BJ (cell line): ENCODE results near the gene FLNC. TPM values are rescaled to one million over a fixed set of nuclear protein-coding genes. Genes with fewer than 3 reads are reported as not detected.

Experiments
- CTCF ChIA-PET: fragments of 350-600 bp; formaldehyde crosslinking; extraction: SDS; loops from one replicate; lab custom pipeline; 2021; ENCODE audit warnings: antibody characterized with exemption, inconsistent platforms; lab: Yijun Ruan, JAX
- POLR2A ChIA-PET: fragments of 300-600 bp; sonication (Branson Sonifier 250); formaldehyde crosslinking; extraction: SDS; loops from one replicate; lab custom pipeline; 2021; ENCODE audit warnings: antibody characterized with exemption; lab: Charles Lee
- DNase-seq: peaks from one replicate; pipeline ENCODE4 v3.0.0-alpha.2; 2011; ENCODE audit warnings: low read depth
- H3K27me3 ChIP-seq: 2 replicates; pipeline ENCODE4 v1.6.0; 2011; ENCODE audit warnings: low read length; ENCODE audit not compliant: control insufficient read depth, insufficient read depth
- H3K36me3 ChIP-seq: 2 replicates; pipeline ENCODE4 v1.5.1; 2011; ENCODE audit warnings: low read length; ENCODE audit not compliant: control insufficient read depth, insufficient read depth
- H3K4me3 ChIP-seq: 2 replicates; pipeline ENCODE4 v1.5.1; 2011; ENCODE audit warnings: low read depth, mild to moderate bottlenecking, control low read depth, low read length
- polyA minus RNA-seq: library from RNA; depleted of rRNA, polyadenylated mRNA; stranded (reverse); fragments of >200 nt; gene quantifications from 2 replicates; pipeline ENCODE4 v1.2.3, GENCODE V29; 2011; rRNA and poly(A)+ RNA removed
- polyA plus RNA-seq: library from polyadenylated mRNA; depleted of rRNA; stranded (reverse); fragments of >200 nt; gene quantifications from 2 replicates; pipeline ENCODE4 v1.2.3, GENCODE V29; 2011; rRNA removed
- TF ChIP-seq, protein P1 (sequence below): IDR thresholded peaks from 2 replicates; pipeline ENCODE4 v1.5.1; 2011; ENCODE audit warnings: low read depth, mild to moderate bottlenecking, control low read depth, inconsistent platforms, low read length, moderate library complexity; ENCODE audit not compliant: insufficient read depth

FLNC gene, protein sequence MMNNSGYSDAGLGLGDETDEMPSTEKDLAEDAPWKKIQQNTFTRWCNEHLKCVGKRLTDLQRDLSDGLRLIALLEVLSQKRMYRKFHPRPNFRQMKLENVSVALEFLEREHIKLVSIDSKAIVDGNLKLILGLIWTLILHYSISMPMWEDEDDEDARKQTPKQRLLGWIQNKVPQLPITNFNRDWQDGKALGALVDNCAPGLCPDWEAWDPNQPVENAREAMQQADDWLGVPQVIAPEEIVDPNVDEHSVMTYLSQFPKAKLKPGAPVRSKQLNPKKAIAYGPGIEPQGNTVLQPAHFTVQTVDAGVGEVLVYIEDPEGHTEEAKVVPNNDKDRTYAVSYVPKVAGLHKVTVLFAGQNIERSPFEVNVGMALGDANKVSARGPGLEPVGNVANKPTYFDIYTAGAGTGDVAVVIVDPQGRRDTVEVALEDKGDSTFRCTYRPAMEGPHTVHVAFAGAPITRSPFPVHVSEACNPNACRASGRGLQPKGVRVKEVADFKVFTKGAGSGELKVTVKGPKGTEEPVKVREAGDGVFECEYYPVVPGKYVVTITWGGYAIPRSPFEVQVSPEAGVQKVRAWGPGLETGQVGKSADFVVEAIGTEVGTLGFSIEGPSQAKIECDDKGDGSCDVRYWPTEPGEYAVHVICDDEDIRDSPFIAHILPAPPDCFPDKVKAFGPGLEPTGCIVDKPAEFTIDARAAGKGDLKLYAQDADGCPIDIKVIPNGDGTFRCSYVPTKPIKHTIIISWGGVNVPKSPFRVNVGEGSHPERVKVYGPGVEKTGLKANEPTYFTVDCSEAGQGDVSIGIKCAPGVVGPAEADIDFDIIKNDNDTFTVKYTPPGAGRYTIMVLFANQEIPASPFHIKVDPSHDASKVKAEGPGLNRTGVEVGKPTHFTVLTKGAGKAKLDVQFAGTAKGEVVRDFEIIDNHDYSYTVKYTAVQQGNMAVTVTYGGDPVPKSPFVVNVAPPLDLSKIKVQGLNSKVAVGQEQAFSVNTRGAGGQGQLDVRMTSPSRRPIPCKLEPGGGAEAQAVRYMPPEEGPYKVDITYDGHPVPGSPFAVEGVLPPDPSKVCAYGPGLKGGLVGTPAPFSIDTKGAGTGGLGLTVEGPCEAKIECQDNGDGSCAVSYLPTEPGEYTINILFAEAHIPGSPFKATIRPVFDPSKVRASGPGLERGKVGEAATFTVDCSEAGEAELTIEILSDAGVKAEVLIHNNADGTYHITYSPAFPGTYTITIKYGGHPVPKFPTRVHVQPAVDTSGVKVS (N-terminal part only)
- polyA plus RNA-seq = 24.6 and 58.6 TPM in 2 replicates
- 174 and 276 TPM in 2 replicates for polyA minus RNA-seq

DNA sequence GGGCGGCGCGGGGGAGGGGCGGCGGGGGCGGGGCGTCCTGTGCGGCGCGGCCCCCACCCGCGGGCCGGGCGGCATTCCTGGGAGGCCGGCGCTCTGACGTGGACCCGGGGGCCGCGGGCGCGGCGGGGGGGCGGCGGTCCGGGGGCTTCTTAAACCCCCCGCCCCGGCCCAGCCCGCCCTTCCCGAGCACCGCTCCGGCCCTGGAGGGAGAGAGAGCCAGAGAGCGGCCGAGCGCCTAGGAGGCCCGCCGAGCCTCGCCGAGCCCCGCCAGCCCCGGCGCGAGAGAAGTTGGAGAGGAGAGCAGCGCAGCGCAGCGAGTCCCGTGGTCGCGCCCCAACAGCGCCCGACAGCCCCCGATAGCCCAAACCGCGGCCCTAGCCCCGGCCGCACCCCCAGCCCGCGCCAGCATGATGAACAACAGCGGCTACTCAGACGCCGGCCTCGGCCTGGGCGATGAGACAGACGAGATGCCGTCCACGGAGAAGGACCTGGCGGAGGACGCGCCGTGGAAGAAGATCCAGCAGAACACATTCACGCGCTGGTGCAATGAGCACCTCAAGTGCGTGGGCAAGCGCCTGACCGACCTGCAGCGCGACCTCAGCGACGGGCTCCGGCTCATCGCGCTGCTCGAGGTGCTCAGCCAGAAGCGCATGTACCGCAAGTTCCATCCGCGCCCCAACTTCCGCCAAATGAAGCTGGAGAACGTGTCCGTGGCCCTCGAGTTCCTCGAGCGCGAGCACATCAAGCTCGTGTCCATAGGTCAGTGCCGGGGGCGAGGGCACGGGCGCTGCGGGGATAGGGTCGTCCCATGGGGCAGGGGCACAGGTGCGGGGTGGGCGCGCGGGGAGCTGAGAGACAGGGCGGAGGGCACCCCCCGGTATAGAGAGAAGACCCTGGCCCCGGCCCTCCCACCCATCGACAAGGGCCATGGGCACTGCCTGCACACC is at the start of gene FLNC:
Gene FLNC (plus strand): TSS at position 176 of the 947 bp plus-strand sequence. CDS start 232 bp downstream, at position 408.
- POLR2A ChIA-PET = interaction anchor here (1.1 to 2.9 kb wide), 3 partner anchors 48 to 92 kb away, joined by 3 to 12 read pairs (median 3); partner anchors contain the start of gene CALU
- TF ChIP-seq, protein P1, sequence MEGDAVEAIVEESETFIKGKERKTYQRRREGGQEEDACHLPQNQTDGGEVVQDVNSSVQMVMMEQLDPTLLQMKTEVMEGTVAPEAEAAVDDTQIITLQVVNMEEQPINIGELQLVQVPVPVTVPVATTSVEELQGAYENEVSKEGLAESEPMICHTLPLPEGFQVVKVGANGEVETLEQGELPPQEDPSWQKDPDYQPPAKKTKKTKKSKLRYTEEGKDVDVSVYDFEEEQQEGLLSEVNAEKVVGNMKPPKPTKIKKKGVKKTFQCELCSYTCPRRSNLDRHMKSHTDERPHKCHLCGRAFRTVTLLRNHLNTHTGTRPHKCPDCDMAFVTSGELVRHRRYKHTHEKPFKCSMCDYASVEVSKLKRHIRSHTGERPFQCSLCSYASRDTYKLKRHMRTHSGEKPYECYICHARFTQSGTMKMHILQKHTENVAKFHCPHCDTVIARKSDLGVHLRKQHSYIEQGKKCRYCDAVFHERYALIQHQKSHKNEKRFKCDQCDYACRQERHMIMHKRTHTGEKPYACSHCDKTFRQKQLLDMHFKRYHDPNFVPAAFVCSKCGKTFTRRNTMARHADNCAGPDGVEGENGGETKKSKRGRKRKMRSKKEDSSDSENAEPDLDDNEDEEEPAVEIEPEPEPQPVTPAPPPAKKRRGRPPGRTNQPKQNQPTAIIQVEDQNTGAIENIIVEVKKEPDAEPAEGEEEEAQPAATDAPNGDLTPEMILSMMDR = no peak
- DNase-seq = no peak
- H3K4me3 ChIP-seq = peak within 1 kb of the TSS; percentile 97
- peaks cover 6% of the 10 kb centered on the region for H3K36me3 ChIP-seq
- CTCF ChIA-PET = interaction anchor here (1.2 to 4.2 kb wide), 2 partner anchors 12 to 222 kb away, joined by 3 to 30 read pairs; no protein-coding TSS in a partner anchor
- H3K27me3 ChIP-seq = no peaks in the 10 kb centered on the region

DNA sequence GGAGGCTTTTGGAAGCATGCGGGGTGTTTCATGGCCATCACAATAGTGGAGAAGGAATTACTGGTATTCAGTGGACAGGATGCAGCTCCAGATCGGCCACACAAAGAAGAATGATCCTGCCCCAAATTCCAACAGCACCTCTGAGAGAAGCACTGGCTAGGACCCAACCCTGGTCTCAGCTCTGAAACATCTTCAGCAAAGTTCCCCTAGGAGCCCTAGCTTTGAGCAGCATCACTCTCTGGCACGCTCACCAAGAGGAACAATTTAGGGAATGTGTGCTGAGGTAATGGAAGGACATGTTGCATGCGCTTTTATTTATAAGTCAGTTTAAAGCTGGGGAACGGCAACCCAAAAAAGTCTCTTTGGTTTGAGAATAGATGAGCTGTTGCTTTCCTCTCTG is 49.1 kb upstream of the FLNC start:
- no peaks in the 10 kb centered on the region for H3K27me3 ChIP-seq
- no peaks in the 10 kb centered on the region; the same call in 1 of the 2 replicates for H3K36me3 ChIP-seq
- ChIA-PET POLR2A (interaction anchor here (0.6 to 0.7 kb wide), 2 partner anchors 11 to 31 kb away, joined by 3 to 6 read pairs; no protein-coding TSS in a partner anchor), CTCF (interaction anchor here (1.1 kb wide), 1 partner anchor 14 kb away, joined by 3 read pairs; no protein-coding TSS in a partner anchor)
- peak; percentile 64 for DNase-seq
- TF ChIP-seq, protein P1 = no peak
- no peak overlapping the region for H3K4me3 ChIP-seq

DNA sequence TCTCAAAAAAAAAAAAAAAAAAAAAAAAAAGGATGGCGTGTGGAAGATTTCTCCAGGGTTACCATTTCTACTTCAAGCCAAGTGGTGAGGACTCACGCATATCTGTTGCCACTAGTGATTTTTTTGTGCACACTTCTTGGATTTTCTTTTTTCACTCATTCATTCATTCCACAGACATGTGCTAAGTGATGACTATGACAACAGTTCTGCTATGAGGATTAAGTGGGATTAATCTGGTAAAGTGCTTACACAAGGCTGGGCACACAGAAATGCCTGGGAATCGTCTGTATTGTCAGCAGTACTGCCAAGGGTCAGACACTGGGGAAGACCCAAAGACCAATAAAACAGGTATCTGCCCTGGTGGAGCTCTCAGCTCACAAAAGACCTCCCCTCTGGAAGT is 48.4 kb upstream of the FLNC start:
- ChIA-PET POLR2A (no interaction called here), CTCF (interaction anchor here (0.8 to 1.1 kb wide), 2 partner anchors 13 to 46 kb away, joined by 3 read pairs; no protein-coding TSS in a partner anchor)
- TF ChIP-seq, protein P1 = no peak
- Histone ChIP-seq H3K36me3 (no peaks in the 10 kb centered on the region), H3K4me3 (no peak overlapping the region), H3K27me3 (no peaks in the 10 kb centered on the region)
- DNase-seq = no peak

DNA sequence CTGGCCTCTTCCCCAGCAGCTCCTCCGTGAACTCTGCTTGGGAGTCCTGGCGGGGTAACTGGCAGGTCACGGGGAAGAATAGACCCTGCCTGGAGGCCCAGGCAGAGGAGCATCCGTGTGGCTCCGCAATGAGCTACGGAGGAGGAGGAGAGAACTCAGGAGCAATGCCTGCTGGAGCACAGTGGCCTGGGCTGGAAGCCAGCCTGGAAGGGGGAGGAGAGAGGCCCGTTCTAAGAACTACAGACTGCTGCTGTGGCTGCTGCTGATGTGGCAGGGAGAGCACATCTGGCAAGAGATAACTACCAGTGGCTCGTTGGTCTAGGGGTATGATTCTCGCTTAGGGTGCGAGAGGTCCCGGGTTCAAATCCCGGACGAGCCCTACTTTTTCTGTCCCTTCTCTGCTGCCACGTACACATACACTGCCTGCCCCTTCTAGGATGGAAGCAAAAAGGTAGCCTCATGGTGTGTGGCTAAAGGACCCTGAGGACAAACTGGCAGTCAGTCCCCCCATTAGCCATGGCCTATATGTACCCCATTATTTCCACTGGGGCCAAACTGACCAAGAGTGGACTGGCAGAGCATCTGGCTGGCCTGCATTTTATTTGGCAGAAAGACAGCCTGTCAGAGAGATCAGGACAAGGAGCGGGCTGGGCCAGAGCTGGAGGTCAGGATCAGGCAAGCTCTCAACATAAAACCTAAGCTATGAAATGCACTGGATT is 46.9 kb upstream of the FLNC start:
- Histone ChIP-seq H3K4me3 (no peak overlapping the region), H3K27me3 (no peaks in the 10 kb centered on the region)
- TF ChIP-seq, protein P1 = no peak

More for the DNA sequence above, 46.9 kb upstream of the FLNC start:
- ChIA-PET CTCF (interaction anchor here (0.7 kb wide), 1 partner anchor 367 kb away, joined by 3 read pairs; no protein-coding TSS in a partner anchor), POLR2A (interaction anchor here (0.5 kb wide), 1 partner anchor 48 kb away, joined by 3 read pairs; no protein-coding TSS in a partner anchor)
- DNase-seq = peak; percentile 46
- H3K36me3 ChIP-seq = no peaks in the 10 kb centered on the region
